Glomerular endothelial cell (primary cell): ENCODE measurements around the gene SLC39A11. TPM values are rescaled to one million over a fixed set of nuclear protein-coding genes. Genes with fewer than 3 reads are reported as not detected.
"Not testable (repeated sequence)": the region's sequence is repeated elsewhere in the genome, so short reads cannot be mapped to it uniquely, and the experiment has no call there.

ENCODE experiments used
- DNase-seq: peaks from one replicate; pipeline ENCODE4 v3.0.0-alpha.2; 2011; ENCODE audit warnings: low read depth, low spot score; ENCODE audit errors: extremely low read depth
- total RNA-seq: library from RNA; depleted of rRNA; stranded (reverse); fragments of >200 nt; gene quantifications from 2 replicates; pipeline ENCODE4 v1.2.3, GENCODE V29; 2015

Gene SLC39A11
- total RNA-seq, 1 donor from 2014 or later = 5.8 TPM

GRCh38 chr17:72954579-72954978 lies 137.9 kb downstream of the SLC39A11 start:
- no peak for DNase-seq

DNA sequence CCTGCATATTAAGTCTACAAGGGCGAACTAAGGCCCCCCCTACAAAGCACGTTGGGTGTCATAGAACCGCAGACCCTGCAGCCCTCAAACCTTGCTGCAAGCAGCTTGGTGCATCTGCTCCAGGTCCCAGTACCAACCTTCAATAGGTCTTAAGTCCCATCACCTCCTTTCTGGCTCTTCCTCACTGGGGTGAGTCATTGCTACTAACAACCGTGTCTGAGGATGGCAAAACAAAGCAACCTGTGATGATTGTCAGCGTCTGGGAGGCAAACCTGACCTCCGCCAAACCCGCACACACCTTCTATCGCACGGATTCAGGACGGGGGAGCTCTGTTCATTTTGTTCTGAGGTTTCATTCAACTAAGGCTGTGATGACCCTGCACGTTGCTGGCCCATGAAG lies 138.9 kb downstream of the SLC39A11 start:
- no peak for DNase-seq

DNA sequence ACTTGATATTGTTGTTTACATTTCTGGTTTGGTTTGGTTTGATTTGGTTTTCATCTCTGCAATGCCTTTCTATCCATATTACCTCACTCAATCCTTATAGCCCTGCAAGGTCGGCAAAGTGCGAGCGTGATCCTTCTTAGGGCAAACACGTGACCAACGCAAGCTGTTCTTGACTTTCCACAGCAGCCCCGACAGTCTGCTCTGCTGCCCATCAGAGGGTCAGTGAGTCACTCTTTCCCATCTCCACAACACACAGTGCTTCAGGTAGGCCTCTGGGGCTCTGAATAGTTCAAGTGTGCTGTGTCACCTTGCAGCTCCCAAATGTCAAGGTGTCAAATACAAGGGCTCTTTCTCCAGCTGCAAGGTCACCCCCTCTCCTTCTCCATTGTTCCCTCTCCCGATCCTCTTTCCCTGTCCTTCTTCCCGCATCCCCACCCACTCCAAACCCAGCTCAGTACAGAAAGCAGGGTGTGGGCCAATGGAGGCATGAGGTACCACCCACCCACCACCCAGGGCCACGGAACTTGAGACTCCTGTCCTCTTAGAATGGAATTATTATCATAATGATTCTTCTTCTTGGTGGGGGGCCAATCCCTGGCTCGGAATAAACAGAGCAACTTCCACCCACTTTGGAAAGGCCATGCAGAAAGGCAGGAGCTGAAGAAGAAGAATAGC lies 139.7 kb downstream of the SLC39A11 start:
- no peak for DNase-seq

GRCh38 chr17:72952220-72952619 lies 140.3 kb downstream of the SLC39A11 start:
- no peak for DNase-seq

- no peak for DNase-seq
Measured at GRCh38 chr17:72950242-72950931, 142.1 kb downstream of the SLC39A11 start.

DNA sequence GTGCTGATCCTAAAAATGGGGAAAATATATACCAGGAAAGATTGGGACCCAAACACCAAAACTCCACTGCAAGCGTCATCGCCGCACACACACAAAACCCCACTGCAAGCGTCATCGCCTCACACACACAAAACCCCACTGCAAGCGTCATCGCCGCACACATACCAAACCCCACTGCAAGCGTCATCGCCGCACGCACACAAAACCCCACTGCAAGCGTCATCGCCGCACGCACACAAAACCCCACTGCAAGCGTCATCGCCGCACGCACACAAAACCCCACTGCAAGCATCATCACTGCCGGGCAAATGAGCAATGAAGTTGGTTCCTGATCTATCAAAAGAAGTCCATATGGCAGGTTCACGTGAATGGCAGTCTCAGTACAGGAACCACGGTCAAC lies 144.4 kb downstream of the SLC39A11 start:
- no peak for DNase-seq

DNA sequence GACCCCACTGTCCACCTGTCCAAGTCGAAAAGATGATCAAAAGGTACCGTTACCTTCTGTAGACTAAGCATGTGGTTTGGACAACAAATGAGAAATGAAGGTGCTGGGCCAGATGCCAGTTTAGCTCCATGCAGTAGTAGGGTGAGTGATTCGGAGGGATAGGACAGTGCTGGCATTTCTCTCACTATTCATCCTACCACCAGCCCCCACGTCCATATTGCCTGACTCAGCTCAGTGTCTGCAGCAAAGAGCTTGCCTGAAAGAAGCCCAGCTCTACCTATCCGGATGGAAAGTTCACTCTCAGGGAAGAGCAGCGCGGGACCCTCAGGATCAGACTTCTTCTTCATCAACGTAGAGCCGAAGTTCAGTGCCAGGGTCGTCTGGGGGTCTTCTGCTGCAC lies 145.0 kb downstream of the SLC39A11 start:
- DNase-seq = no peak

- DNase-seq = no peak
Measured at GRCh38 chr17:72946696-72947095, 145.8 kb downstream of the SLC39A11 start.

GRCh38 chr17:72946156-72946555 lies 146.3 kb downstream of the SLC39A11 start:
- DNase-seq = no peak

GRCh38 chr17:72945473-72945872 lies 147.0 kb downstream of the SLC39A11 start:
- no peak for DNase-seq

DNA sequence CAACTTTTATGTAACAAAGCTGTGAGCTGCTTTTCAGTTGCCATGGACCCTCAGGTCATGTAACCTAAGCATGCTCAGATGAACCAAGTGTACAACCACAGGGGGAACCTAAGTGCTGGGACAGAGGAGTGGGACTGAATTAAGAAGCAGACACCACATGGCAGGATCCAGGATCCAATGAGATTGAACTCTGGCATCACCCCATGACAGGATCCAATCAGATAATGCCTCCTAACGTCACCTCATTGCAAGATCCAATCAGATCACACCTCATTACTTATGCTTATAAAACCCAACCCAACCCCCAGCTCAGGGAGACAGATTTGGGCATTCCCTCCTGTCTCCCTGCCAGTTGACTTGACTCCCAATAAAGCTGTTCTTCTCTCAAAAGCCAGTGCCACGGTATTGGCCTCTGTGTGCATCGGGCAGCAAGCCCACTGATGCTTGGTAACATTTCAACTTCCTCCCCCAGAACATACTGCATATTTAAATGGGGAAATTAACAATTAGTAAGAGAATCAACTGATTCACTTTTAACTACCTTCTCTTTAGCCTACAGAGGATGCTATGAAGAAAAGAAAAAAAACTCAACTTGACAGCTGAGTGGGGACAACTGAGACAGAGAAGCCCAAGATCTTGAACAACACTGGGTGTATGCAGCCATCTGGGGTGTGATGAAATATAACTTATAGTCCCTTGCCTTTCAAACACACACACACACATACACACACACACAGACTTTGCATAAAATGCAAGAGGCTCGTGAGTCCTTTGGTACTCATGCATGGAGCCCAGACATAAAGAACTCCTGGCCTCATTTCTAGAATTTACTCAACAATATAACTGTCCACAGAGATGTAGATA lies 148.4 kb downstream of the SLC39A11 start:
- DNase-seq = no peak

DNA sequence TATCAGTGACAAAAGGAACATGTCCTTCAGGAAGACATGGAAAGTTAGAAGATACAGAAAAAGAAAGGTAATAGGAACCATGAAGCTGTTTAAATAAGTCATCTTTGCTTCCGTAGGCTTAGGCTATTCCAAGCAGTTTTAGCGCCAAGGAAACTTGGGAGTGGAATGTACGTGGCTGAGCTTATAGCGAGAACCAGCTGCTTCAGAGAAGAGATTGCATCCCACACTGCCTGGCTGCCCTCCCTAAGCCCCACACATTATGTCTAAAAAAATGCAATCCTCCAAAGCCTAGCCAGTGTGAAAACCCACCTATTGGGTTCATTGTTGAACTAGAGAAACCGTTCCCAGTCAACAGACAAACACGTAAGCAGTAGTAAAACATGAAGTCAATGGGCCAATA lies 149.9 kb downstream of the SLC39A11 start:
- DNase-seq = no peak

DNA sequence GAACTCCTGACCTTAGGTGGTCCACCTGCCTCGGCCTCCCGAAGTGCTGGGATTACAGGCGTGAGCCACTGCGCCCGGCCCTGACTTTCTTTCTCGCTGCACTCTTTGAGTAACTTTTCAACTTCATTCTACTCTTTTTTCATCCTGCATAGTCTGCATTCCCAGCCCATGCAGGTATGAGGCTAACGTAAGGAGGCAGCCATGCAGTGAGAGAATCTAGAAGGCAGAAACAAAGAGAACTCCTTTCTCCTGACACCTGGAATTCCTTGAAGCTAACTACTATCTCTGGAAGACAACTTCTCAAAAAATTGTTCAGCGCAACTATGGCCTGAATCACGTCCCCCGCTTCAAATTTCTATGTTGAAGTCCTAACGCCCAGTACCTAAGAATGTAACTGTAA lies 152.0 kb downstream of the SLC39A11 start:
- DNase-seq = no peak

- no peak for DNase-seq
Measured at GRCh38 chr17:72938482-72938881, 154.0 kb downstream of the SLC39A11 start.

- DNase-seq = no peak
Measured at GRCh38 chr17:72937707-72938106, 154.8 kb downstream of the SLC39A11 start.

GRCh38 chr17:72937254-72937653 lies 155.2 kb downstream of the SLC39A11 start:
- DNase-seq = not testable (repeated sequence)

GRCh38 chr17:72935984-72936383 lies 156.5 kb downstream of the SLC39A11 start:
- no peak for DNase-seq

GRCh38 chr17:72934927-72935326 lies 157.6 kb downstream of the SLC39A11 start:
- DNase-seq = no peak

DNA sequence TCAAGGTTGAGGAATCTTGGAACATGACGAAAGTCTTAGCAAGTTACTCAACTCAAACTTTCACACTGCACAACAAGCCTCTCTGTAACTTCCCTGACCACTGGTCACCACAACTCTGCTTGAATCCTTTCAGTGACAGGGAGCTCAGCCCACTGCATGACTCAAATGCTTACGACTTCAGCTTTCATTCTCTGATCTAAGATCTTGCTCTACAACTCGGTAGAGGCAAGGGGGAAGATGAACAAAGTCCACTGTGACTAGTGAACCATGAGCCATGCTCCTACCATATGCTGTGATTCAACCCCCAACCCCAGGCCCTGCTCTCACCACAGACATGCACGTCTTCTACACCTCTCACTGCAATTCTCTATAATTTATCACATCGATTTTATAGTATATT lies 160.9 kb downstream of the SLC39A11 start:
- DNase-seq = no peak

- DNase-seq = no peak
Measured at GRCh38 chr17:72931163-72931562, 161.3 kb downstream of the SLC39A11 start.

- DNase-seq = no peak
Measured at GRCh38 chr17:72930031-72930430, 162.5 kb downstream of the SLC39A11 start.
